Measurements from ENCODE around the gene FBXO4.

DNA sequence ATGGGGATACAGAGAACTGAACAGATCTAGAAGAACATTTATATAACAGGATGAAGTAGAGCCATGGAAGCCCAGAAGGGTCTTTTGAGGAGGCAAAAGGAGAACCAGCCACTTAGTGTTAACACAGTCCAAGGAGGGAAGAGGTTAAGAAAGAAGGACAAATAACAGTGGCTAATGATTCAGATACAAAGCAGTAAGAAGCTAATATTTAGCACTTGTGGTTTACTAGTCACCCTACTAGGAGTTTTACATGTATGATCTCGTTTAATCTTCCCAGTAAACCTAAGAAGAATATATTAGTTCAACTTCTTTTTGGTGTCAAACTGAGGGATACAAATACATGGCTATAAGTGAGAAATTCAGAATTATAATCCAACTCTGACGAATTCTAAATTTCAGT is 7.7 kb downstream of the FBXO4 start:
- TF ChIP-seq, protein P1, sequence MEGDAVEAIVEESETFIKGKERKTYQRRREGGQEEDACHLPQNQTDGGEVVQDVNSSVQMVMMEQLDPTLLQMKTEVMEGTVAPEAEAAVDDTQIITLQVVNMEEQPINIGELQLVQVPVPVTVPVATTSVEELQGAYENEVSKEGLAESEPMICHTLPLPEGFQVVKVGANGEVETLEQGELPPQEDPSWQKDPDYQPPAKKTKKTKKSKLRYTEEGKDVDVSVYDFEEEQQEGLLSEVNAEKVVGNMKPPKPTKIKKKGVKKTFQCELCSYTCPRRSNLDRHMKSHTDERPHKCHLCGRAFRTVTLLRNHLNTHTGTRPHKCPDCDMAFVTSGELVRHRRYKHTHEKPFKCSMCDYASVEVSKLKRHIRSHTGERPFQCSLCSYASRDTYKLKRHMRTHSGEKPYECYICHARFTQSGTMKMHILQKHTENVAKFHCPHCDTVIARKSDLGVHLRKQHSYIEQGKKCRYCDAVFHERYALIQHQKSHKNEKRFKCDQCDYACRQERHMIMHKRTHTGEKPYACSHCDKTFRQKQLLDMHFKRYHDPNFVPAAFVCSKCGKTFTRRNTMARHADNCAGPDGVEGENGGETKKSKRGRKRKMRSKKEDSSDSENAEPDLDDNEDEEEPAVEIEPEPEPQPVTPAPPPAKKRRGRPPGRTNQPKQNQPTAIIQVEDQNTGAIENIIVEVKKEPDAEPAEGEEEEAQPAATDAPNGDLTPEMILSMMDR (IDR thresholded peaks at IDR 0.05; ENCODE audit: low read length) = no peak
- no peak for TF ChIP-seq EZH2 (optimal IDR thresholded peaks at IDR 0.05; ENCODE audit: low read depth, low read length)
